Memory B cell (primary cell): ENCODE measurements around the gene DAPK1.

ENCODE experiments used
- ATAC-seq: fragments of 150-1000 bp; cut with Tn5 transposase; 2 replicates; pipeline ENCODE4 v1.10.0; 2021; ENCODE audit warnings: low read depth, mild to moderate bottlenecking, moderate library complexity
- DNase-seq, 2 donors: peaks; one replicate each; pipeline ENCODE4 v3.0.0; 2022; ENCODE audit warnings: low spot score in 2 of 2
- H3K27ac Mint-ChIP-seq: one replicate; pipeline ENCODE4 v1.8.0; 2022; ENCODE audit warnings: mild to moderate bottlenecking, moderate library complexity, mixed read lengths
- H3K27me3 Mint-ChIP-seq: one replicate; pipeline ENCODE4 v1.8.0; 2022; ENCODE audit warnings: mixed read lengths
- H3K36me3 Mint-ChIP-seq: one replicate; pipeline ENCODE4 v1.8.0; 2022; ENCODE audit warnings: mild to moderate bottlenecking, mixed read lengths
- H3K4me1 Mint-ChIP-seq: one replicate; pipeline ENCODE4 v1.8.0; 2022; ENCODE audit warnings: mixed read lengths
- H3K4me3 Mint-ChIP-seq: one replicate; pipeline ENCODE4 v1.8.0; 2022; ENCODE audit warnings: mild to moderate bottlenecking, moderate library complexity, mixed read lengths
- H3K9me3 Mint-ChIP-seq: one replicate; pipeline ENCODE4 v1.8.0; 2022; ENCODE audit warnings: mixed read lengths

Gene DAPK1

GRCh38 chr9:87612536-87612935, 114.9 kb downstream of the DAPK1 start:
- Mint-ChIP-seq H3K27ac (no peak overlapping the region), H3K36me3 (peaks cover 2% of the 10 kb centered on the region), H3K4me1 (no peaks in the 10 kb centered on the region), H3K27me3 (no peaks in the 10 kb centered on the region), H3K4me3 (no peak overlapping the region), H3K9me3 (peaks cover 3% of the 10 kb centered on the region)
- no peak for DNase-seq
- no peak for ATAC-seq

GRCh38 chr9:87613265-87614111, 115.8 kb downstream of the DAPK1 start:
- H3K4me1 Mint-ChIP-seq: no peaks in the 10 kb centered on the region
- ATAC-seq: no peak
- H3K4me3 Mint-ChIP-seq: no peak overlapping the region

GRCh38 chr9:87614397-87614796, 116.7 kb downstream of the DAPK1 start:
- Mint-ChIP-seq H3K4me1 (no peaks in the 10 kb centered on the region), H3K9me3 (peaks cover 3% of the 10 kb centered on the region), H3K27ac (no peak overlapping the region), H3K27me3 (no peaks in the 10 kb centered on the region), H3K36me3 (no peaks in the 10 kb centered on the region), H3K4me3 (no peak overlapping the region)
- DNase-seq: no peak
- no peak for ATAC-seq

More at GRCh38 chr9:87613265-87614111, 115.8 kb downstream of the DAPK1 start:
- DNase-seq: no peak
- peaks cover 3% of the 10 kb centered on the region for H3K9me3 Mint-ChIP-seq
- no peaks in the 10 kb centered on the region for H3K27me3 Mint-ChIP-seq
- H3K36me3 Mint-ChIP-seq: no peaks in the 10 kb centered on the region
- no peak overlapping the region for H3K27ac Mint-ChIP-seq

- DNase-seq: no peak
- Mint-ChIP-seq H3K9me3 (peaks cover 3% of the 10 kb centered on the region), H3K4me3 (no peak overlapping the region), H3K27ac (no peak overlapping the region), H3K36me3 (no peaks in the 10 kb centered on the region), H3K27me3 (peaks cover under 1% of the 10 kb centered on the region), H3K4me1 (no peaks in the 10 kb centered on the region)
- no peak for ATAC-seq
Measured at GRCh38 chr9:87615136-87615535, 117.5 kb downstream of the DAPK1 start.

GRCh38 chr9:87615547-87616148, 118.0 kb downstream of the DAPK1 start:
- DNase-seq: no peak

GRCh38 chr9:87618226-87618625, 120.6 kb downstream of the DAPK1 start:
- Mint-ChIP-seq H3K36me3 (no peaks in the 10 kb centered on the region), H3K27me3 (peaks cover 4% of the 10 kb centered on the region), H3K9me3 (peaks cover 5% of the 10 kb centered on the region), H3K27ac (no peak overlapping the region), H3K4me1 (no peaks in the 10 kb centered on the region), H3K4me3 (no peak overlapping the region)
- ATAC-seq (no peak), DNase-seq (no peak)

More at GRCh38 chr9:87615547-87616148, 118.0 kb downstream of the DAPK1 start:
- no peaks in the 10 kb centered on the region for H3K36me3 Mint-ChIP-seq
- H3K4me1 Mint-ChIP-seq: no peaks in the 10 kb centered on the region
- H3K4me3 Mint-ChIP-seq: no peak overlapping the region
- ATAC-seq: no peak
- peaks cover 5% of the 10 kb centered on the region for H3K9me3 Mint-ChIP-seq
- no peak overlapping the region for H3K27ac Mint-ChIP-seq
- peaks cover 2% of the 10 kb centered on the region for H3K27me3 Mint-ChIP-seq

- peaks cover 5% of the 10 kb centered on the region for H3K9me3 Mint-ChIP-seq
- H3K36me3 Mint-ChIP-seq: no peaks in the 10 kb centered on the region
- H3K27me3 Mint-ChIP-seq: peaks cover 4% of the 10 kb centered on the region
- no peaks in the 10 kb centered on the region for H3K4me1 Mint-ChIP-seq
- ATAC-seq: no peak
- H3K27ac Mint-ChIP-seq: no peak overlapping the region
- no peak overlapping the region for H3K4me3 Mint-ChIP-seq
- DNase-seq: no peak
Measured at GRCh38 chr9:87618931-87619330, 121.3 kb downstream of the DAPK1 start.

GRCh38 chr9:87619346-87619745, 121.7 kb downstream of the DAPK1 start:
- no peak overlapping the region for H3K27ac Mint-ChIP-seq
- ATAC-seq: no peak
- peaks cover 4% of the 10 kb centered on the region for H3K27me3 Mint-ChIP-seq
- no peak overlapping the region for H3K4me3 Mint-ChIP-seq
- H3K4me1 Mint-ChIP-seq: no peaks in the 10 kb centered on the region
- DNase-seq: no peak
- H3K36me3 Mint-ChIP-seq: no peaks in the 10 kb centered on the region
- peaks cover 5% of the 10 kb centered on the region for H3K9me3 Mint-ChIP-seq

- no peaks in the 10 kb centered on the region for H3K36me3 Mint-ChIP-seq
- DNase-seq: no peak
- peaks cover 5% of the 10 kb centered on the region for H3K9me3 Mint-ChIP-seq
- H3K27me3 Mint-ChIP-seq: peaks cover 4% of the 10 kb centered on the region
- no peak for ATAC-seq
- H3K4me3 Mint-ChIP-seq: no peak overlapping the region
- H3K4me1 Mint-ChIP-seq: no peaks in the 10 kb centered on the region
- H3K27ac Mint-ChIP-seq: no peak overlapping the region
Measured at GRCh38 chr9:87620731-87621322, 123.2 kb downstream of the DAPK1 start.

GRCh38 chr9:87622098-87622497, 124.4 kb downstream of the DAPK1 start:
- DNase-seq (no peak), ATAC-seq (no peak)
- H3K27me3 Mint-ChIP-seq: peaks cover 4% of the 10 kb centered on the region
- no peaks in the 10 kb centered on the region for H3K36me3 Mint-ChIP-seq
- no peaks in the 10 kb centered on the region for H3K4me1 Mint-ChIP-seq
- peaks cover 5% of the 10 kb centered on the region for H3K9me3 Mint-ChIP-seq
- no peak overlapping the region for H3K4me3 Mint-ChIP-seq
- H3K27ac Mint-ChIP-seq: no peak overlapping the region

GRCh38 chr9:87622923-87623322, 125.3 kb downstream of the DAPK1 start:
- Mint-ChIP-seq H3K27ac (no peak overlapping the region), H3K4me1 (no peaks in the 10 kb centered on the region), H3K4me3 (no peak overlapping the region), H3K36me3 (no peaks in the 10 kb centered on the region), H3K9me3 (peaks cover 2% of the 10 kb centered on the region), H3K27me3 (peaks cover 4% of the 10 kb centered on the region)
- DNase-seq (no peak), ATAC-seq (no peak)

GRCh38 chr9:87628346-87628745, 130.7 kb downstream of the DAPK1 start:
- Mint-ChIP-seq H3K9me3 (no peaks in the 10 kb centered on the region), H3K36me3 (no peaks in the 10 kb centered on the region), H3K27me3 (no peaks in the 10 kb centered on the region), H3K4me3 (no peak overlapping the region), H3K27ac (no peak overlapping the region), H3K4me1 (no peaks in the 10 kb centered on the region)
- ATAC-seq (no peak), DNase-seq (no peak)

- Mint-ChIP-seq H3K4me3 (no peak overlapping the region), H3K27ac (no peak overlapping the region), H3K27me3 (no peaks in the 10 kb centered on the region), H3K36me3 (no peaks in the 10 kb centered on the region), H3K4me1 (no peaks in the 10 kb centered on the region), H3K9me3 (no peaks in the 10 kb centered on the region)
- ATAC-seq (no peak), DNase-seq (no peak)
Measured at GRCh38 chr9:87629104-87629503, 131.4 kb downstream of the DAPK1 start.

- Mint-ChIP-seq H3K27ac (no peak overlapping the region), H3K36me3 (no peaks in the 10 kb centered on the region), H3K27me3 (no peaks in the 10 kb centered on the region), H3K4me3 (no peak overlapping the region), H3K9me3 (no peaks in the 10 kb centered on the region), H3K4me1 (no peaks in the 10 kb centered on the region)
- no peak for DNase-seq
- no peak for ATAC-seq
Measured at GRCh38 chr9:87630266-87630665, 132.6 kb downstream of the DAPK1 start.
